GM18499 (cell line): ENCODE results near the gene TMPRSS11F.

ENCODE experiments used
- ATAC-seq: cut with Tn5 transposase; IDR thresholded peaks from one replicate; pipeline ENCODE4 v1.9.1; 2021; ENCODE audit warnings: moderate number of reproducible peaks; ENCODE audit not compliant: insufficient read depth, unreplicated experiment

Gene TMPRSS11F

DNA sequence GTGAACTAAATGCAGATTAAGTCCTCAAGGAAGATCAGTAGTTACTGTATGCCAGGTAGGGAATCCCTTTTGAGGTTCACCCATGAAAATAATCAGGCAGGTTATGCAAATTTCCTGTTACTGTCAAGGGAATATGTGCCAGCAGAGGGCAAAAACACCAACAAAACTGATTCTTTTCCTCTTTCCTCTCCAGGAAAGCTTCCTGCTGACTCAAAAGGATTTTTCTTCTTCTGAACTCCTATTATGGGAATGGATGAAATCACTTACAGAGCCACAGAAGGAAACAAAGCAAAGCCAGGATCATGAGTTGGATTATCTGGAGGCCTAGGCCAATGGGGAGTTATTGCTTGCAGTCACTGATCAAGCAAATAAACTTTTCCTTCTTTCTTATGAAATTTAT lies 49.7 kb downstream of the TMPRSS11F start:
- no peak for ATAC-seq

DNA sequence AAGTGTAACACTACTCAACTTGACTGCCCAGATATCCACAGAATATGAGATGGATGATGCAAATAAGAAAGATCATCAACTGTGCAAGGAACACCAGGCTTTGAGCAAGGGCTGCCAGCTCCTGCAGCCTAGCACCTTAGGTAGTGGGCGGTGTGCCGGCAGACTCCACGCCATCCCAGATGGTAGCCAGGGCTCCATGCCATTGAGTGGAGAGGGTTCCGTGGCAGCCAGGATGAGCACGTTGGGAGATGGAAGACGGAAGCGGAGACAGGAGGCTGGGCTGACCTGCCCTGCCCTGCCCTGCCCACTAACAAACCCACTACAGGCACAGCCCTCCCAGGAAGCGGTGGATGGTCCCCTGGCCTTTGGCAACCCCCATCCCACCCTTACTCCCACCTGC lies 51.9 kb downstream of the TMPRSS11F start:
- ATAC-seq, result no peak

DNA sequence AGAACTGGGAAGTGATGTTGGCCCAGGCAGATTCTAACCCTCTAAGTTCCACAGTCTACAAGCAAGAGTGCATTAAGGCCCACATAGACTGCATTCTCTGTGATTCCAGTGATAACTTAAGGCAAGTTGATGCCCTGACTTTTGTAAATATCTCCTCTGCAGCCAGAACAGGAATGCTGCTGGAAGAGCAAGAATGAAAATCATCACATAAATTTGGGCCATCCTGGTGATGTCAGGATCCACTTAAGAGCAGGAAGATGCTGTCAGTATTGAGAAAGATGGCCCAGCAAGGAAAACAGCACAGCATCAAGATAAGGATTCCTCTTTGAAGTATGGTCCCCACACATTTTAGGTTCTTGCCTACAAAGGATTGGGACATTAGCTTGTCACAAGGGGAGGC lies 52.4 kb downstream of the TMPRSS11F start:
- no peak for ATAC-seq

DNA sequence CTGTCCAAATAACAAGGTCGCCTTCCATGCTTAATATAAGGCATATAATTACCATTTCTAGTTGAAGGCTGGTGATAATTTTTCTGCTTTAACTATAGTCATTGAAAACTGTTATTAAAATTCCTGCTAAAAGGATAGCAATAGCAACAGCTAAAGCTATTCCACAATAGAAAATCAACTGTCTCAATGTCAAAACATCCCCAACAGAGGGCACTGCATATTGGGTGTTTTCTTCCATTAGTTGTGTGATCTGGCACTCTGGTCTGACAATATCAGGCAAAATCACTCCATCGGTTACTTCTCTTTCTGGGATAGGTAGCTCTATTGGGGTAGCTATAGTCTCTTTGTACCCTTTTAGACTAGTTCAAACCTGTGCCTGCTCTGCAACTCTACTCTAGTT lies 53.5 kb downstream of the TMPRSS11F start:
- ATAC-seq, result no peak

DNA sequence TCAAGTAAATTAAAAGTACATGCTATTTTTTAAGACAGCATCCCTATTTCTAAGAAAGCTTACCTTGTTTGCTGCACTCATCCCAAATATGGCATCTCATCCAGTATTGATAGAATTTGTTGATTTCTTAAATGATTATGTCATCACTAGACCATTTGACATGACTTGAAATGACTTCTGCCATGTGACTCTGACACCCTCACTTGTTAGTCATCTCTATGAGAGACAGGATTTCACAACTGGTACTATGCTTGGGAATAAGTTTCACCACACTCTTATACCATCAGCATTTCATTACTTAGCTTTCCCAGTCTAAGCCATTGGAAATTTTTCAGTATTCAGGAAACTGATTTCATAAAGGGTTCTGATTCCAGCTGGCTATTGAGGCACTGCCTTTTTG lies 55.3 kb downstream of the TMPRSS11F start:
- no peak for ATAC-seq

DNA sequence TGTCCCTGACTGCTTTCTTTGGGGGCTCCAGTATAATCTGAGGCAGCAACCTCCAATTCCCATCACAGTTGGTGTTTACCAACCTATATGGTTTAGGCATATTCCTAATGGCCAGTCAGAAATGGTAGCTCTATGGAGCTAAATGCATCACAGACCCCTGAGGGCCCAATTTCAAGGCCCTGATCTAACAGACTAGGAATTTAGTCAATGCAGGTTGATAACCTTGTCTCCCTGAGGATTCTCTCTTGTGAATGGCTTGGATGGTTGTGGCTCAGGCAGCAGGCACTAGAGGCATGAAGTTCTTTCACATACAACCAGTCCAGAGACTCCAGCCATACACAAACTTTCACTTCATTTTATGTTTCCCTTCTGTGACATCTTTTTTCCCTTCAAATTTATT lies 59.4 kb downstream of the TMPRSS11F start:
- no peak for ATAC-seq

DNA sequence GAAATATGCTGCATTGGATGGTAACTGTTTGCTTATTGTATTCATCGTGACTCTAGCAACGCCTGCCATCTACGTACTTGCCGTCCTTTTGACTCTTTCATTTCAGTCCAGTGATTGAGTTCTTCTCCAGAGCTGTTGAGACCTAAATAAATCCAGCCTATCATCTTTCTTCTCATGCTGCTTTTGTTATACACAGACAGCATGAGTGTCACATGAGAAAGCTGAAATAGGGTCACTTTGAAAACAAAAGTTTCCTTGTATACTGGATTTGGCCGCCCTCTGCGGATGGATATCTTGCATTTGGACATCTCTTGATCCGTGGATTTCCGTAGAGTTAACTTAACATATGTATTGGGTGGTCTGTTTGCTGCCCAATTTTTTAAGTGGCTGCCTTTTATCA lies 67.2 kb downstream of the TMPRSS11F start:
- ATAC-seq, result no peak

DNA sequence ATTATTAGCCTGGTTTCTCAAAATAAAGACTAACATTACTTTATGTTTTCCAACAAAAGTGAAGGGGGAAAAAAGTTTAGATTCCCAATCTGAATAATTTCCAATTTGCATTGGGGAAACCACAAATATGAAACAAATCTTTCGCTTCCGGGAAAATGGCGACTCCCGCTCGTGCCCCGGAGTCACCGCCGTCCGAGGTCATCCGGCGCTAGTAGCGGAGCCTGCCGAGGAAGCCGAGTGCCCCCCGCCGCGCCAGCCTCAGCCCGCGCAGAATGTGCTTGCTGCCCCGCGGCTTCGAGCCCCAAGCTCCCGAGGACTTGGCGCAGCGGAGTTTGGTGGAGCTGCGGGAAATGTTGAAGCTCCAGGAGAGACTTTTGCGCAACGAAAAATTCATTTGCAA lies 91.4 kb downstream of the TMPRSS11F start:
- ATAC-seq, result no peak

DNA sequence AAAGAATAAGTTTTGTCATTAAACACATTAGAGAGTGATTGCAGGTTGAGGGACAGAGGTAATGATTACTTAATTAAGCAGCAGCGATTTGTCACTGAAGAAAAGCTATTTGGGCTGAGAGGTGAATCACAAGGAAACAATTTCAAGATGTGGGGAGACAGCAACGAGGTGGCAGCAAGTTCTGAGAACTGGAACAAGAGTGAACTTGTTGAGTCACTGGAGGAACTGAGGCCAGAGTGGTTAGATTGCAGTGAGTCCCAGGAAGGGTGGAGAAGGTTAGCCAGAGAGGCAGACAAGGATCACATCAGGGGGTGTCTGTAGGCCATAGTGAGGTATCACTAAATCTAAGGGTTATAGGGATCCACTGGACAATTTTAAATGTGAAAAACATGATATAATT lies 108.5 kb downstream of the TMPRSS11F start:
- no peak for ATAC-seq

DNA sequence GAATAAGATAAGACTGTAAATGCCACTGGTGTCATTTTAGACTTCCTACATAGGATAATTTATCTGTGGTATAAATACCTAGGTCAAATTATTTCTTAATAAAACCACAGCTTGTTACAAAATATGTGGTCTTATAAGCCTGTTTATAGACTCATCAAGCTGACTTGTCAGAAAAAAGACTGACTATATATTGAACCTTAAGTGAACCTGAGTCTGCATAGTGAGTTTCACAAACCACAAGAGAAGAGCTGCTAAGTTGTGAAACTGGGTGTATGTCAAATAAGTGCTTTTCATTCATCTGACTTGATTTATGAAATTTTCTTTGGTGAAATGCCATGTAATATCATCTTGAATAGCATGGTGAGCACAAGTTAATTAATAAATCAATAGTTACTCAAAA lies 118.0 kb downstream of the TMPRSS11F start:
- no peak for ATAC-seq
